ENCODE results near the gene BMF.

The BMF gene

DNA sequence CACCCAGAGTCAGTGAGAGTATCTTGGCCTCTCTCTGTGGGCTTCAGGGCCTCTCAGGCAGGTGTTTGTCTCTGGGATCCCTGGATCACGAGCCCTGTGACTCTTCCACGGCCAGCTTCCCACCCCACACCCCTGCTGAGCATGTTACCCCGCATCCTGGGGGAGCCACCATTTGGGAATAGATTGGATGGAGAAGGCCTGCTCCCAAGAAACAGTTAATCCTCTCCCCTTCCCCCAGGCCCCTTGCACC is 54.1 kb downstream of the BMF start:
- ChIA-PET POLR2A (interaction anchor here (1.5 kb wide), 1 partner anchor 9 kb away, joined by 3 read pairs; no protein-coding TSS in a partner anchor), CTCF (interaction anchor here (0.8 to 5.6 kb wide), 10 partner anchors 9 to 140 kb away, joined by 3 to 57 read pairs (median 5); no protein-coding TSS in a partner anchor)
- TF ChIP-seq, protein P1, sequence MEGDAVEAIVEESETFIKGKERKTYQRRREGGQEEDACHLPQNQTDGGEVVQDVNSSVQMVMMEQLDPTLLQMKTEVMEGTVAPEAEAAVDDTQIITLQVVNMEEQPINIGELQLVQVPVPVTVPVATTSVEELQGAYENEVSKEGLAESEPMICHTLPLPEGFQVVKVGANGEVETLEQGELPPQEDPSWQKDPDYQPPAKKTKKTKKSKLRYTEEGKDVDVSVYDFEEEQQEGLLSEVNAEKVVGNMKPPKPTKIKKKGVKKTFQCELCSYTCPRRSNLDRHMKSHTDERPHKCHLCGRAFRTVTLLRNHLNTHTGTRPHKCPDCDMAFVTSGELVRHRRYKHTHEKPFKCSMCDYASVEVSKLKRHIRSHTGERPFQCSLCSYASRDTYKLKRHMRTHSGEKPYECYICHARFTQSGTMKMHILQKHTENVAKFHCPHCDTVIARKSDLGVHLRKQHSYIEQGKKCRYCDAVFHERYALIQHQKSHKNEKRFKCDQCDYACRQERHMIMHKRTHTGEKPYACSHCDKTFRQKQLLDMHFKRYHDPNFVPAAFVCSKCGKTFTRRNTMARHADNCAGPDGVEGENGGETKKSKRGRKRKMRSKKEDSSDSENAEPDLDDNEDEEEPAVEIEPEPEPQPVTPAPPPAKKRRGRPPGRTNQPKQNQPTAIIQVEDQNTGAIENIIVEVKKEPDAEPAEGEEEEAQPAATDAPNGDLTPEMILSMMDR (IDR thresholded peaks at IDR 0.05; ENCODE audit: control extremely low read depth, extremely low read depth, low read depth, missing control alignments), result no peak
- no peak for DNase-seq (ENCODE audit: extremely low spot score)

DNA sequence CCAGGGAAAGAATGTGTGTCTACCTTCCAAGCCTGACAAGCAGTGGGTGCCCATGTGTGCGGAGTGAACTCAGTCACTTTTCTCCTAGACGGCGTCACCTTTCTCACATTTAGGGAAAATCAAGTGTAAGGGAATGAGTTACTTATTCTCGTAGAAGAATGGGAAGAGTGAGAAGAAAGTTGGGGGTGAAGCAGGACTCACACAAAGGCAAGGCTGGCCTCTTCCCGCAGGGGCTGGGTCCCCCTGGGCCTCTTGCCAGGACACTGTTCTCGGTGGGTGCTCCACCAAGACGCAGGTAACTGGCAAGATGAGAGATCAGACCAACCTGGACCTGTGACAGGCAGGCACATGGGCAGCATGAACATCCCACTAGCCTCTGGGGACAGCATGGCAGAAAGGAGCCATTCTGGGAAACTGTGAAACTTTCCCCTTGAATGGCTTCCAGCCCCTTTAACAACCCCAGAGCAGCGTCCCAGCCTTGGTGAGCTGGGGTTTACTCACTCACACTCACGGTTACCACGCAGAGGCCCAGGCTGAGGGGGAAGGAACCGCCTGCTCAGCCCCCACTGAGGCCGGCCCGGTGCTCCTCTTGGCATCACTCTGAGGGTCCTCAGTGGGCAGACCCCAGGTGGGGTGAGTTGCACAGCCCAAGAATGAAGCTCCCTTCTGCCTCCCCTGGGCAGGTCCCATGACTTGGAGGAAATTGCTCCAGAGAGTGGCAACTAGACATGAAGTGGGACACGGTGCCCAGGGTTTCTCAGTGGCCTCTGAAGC is 54.7 kb downstream of the BMF start:
- TF ChIP-seq, protein P1 (IDR thresholded peaks at IDR 0.05; ENCODE audit: control extremely low read depth, extremely low read depth, low read depth, missing control alignments), result no peak
- ChIA-PET CTCF (interaction anchor here (0.8 to 5.6 kb wide), 12 partner anchors 8 to 141 kb away, joined by 3 to 57 read pairs (median 4); no protein-coding TSS in a partner anchor), POLR2A (interaction anchor here (1.5 kb wide), 1 partner anchor 9 kb away, joined by 3 read pairs; no protein-coding TSS in a partner anchor)
- no peak for DNase-seq (ENCODE audit: extremely low spot score)

DNA sequence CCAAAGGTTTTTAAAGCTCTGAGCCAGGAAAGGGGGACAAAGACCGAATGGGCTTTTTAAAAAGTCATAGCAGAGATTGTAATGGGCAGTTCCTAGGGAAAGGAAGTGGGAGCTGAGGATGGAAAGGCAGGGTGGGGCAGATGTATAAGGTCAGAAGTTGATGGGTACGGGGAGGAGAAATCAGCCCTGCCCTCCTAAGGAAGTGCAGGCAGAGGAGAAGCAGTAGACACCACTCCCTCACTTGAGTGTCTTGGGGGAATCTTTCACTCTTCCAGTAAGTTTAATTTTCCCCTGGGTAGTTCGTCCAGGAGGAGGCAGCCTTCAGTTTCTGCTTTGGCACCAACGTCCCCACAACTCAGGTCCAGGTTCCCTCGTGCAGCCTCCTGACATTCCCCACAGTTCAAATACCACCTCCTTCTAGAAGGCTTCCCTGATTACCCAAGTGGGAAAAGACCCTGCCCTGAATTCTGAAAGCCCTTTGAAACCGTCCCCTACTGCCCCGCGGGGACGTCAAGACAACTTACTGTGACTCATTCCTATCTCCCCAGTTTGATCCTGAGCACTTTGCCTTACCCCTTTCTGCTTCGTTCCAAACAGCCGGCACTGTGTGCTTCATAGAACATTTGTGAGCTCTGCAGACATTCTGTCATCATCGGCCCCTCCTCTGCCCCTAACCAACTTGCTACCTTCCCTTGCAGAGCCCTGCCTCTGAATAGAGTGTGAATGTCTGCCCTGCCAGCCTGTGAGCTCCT is 55.4 kb downstream of the BMF start:
- POLR2A ChIA-PET, result no interaction called here
- TF ChIP-seq, protein P1 (IDR thresholded peaks at IDR 0.05; ENCODE audit: control extremely low read depth, extremely low read depth, low read depth, missing control alignments), result no peak
- CTCF ChIA-PET, result interaction anchor here (1.2 to 5.6 kb wide), 10 partner anchors 9 to 226 kb away, joined by 3 to 57 read pairs (median 4); no protein-coding TSS in a partner anchor
- DNase-seq (ENCODE audit: extremely low spot score), result no peak

DNA sequence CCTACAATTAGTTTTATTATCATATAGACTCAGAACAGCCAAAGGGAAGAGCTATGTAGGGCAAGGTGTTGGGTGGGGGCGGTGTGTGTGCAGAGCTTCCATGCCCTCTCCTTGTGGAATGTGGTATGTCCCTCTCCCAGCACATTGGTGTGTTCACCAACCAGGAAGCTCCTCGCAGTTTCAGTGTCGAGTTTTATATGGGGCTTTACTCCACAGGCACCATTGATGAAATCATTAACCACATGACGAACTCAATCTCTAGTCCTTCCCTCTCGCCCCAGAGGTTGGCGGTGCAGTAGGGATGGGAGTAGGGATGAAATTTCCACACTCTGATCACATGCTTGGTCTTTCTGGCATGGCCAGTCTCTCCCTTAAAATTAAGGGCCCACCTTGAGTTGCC is 56.1 kb downstream of the BMF start:
- TF ChIP-seq, protein P1 (IDR thresholded peaks at IDR 0.05; ENCODE audit: control extremely low read depth, extremely low read depth, low read depth, missing control alignments), result no peak
- POLR2A ChIA-PET, result no interaction called here
- CTCF ChIA-PET, result interaction anchor here (0.7 to 5.6 kb wide), 8 partner anchors 12 to 227 kb away, joined by 3 to 57 read pairs (median 4); no protein-coding TSS in a partner anchor

DNA sequence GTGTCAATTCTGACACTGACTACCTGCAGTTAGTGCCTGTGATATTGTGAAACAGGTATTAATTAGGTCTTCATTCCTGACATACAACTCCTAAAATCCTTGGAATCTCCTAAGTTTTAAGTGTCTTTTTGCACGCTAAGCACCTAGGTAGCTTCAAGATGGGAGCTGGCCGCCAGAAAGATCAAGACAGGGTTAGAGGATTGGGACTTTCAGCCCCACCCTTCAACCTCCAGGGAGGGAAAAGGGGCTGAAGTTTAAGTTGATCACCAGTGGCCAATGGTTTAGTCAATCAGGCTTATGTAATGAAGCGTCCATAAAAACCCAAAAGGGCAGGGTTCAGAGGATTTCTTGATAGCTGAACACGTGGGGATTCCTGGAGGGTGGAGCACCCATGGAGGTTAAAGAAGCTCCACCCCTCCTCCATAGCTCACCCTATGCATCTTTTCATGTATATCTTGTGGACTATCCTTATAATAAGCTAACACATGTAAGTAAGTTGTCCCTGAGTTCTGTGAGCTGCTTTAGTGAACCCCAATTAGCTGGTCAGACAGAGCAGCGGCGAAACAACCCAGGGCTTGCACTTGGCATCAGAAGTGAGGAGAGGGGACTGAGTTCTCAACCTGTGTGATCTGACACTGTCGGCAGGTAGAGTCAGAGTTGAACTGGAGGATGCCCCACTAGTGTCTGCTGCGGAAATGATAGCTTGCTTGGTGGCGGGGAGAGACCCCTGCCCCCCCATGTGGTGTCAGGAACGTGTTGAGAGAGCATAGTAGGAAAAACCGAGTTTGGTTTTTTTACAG is 56.9 kb downstream of the BMF start:
- DNase-seq (ENCODE audit: extremely low spot score), result no peak
- TF ChIP-seq, protein P1 (IDR thresholded peaks at IDR 0.05; ENCODE audit: control extremely low read depth, extremely low read depth, low read depth, missing control alignments), result no peak
- CTCF ChIA-PET, result interaction anchor here (0.7 to 5.6 kb wide), 8 partner anchors 12 to 228 kb away, joined by 3 to 57 read pairs (median 4); no protein-coding TSS in a partner anchor
- POLR2A ChIA-PET, result no interaction called here

More for the DNA sequence above, 56.1 kb downstream of the BMF start:
- no peak for DNase-seq (ENCODE audit: extremely low spot score)

All from GM10248 (cell line).